ENCODE data around the gene XCL2. TPM values are rescaled to one million over a fixed set of nuclear protein-coding genes. Genes with fewer than 3 reads are reported as not detected.

Gene XCL2
- polyA plus RNA-seq, 1 experiment = not detected

- Histone ChIP-seq H3K9me3 (ENCODE audit: control insufficient read depth, insufficient read depth, low read length) (no peaks in the 10 kb centered on the region), H3K27me3 (ENCODE audit: control insufficient read depth, insufficient read depth, low read length) (no peaks in the 10 kb centered on the region), H3K4me3 (ENCODE audit: low read depth, low read length) (no peak overlapping the region), H3K27ac (ENCODE audit: low read depth, low read length) (peak overlapping the region; percentile 60)
- POLR2A ChIA-PET = no interaction called here
- CTCF ChIA-PET = interaction anchor here (0.7 to 1.0 kb wide), 2 partner anchors 67 to 976 kb away, joined by 3 read pairs; no protein-coding TSS in a partner anchor
- TF ChIP-seq CTCF (IDR thresholded peaks at IDR 0.05; ENCODE audit: low read depth, low read length) = no peak
- no peak for DNase-seq (ENCODE audit: low read depth, low spot score)
These were observed 37.5 kb downstream of the XCL2 start for GRCh38 chr1:168506204-168506819.

- Histone ChIP-seq H3K27ac (ENCODE audit: low read depth, low read length) (no peak overlapping the region), H3K4me3 (ENCODE audit: low read depth, low read length) (no peak overlapping the region), H3K9me3 (ENCODE audit: control insufficient read depth, insufficient read depth, low read length) (no peaks in the 10 kb centered on the region), H3K27me3 (ENCODE audit: control insufficient read depth, insufficient read depth, low read length) (no peaks in the 10 kb centered on the region)
- ChIA-PET CTCF (interaction anchor here (1.0 kb wide), 1 partner anchor 65 kb away, joined by 3 read pairs; no protein-coding TSS in a partner anchor), POLR2A (no interaction called here)
- no peak for DNase-seq (ENCODE audit: low read depth, low spot score)
- no peak for TF ChIP-seq CTCF (IDR thresholded peaks at IDR 0.05; ENCODE audit: low read depth, low read length)
These were observed 38.8 kb downstream of the XCL2 start for GRCh38 chr1:168505006-168505405.

- no peak overlapping the region for H3K4me3 ChIP-seq (ENCODE audit: low read depth, low read length)
- no peak for TF ChIP-seq CTCF (IDR thresholded peaks at IDR 0.05; ENCODE audit: low read depth, low read length)
- no peak overlapping the region for H3K27ac ChIP-seq (ENCODE audit: low read depth, low read length)
- CTCF ChIA-PET = interaction anchor here (0.6 to 1.5 kb wide), 3 partner anchors 18 to 605 kb away, joined by 3 to 7 read pairs (median 5); no protein-coding TSS in a partner anchor
- no peaks in the 10 kb centered on the region for H3K27me3 ChIP-seq (ENCODE audit: control insufficient read depth, insufficient read depth, low read length)
- H3K9me3 ChIP-seq (ENCODE audit: control insufficient read depth, insufficient read depth, low read length) = no peaks in the 10 kb centered on the region
- POLR2A ChIA-PET = interaction anchor here (0.6 kb wide), 1 partner anchor 21 kb away, joined by 3 read pairs; no protein-coding TSS in a partner anchor
- no peak for DNase-seq (ENCODE audit: low read depth, low spot score)
These were observed 39.5 kb downstream of the XCL2 start for GRCh38 chr1:168504064-168504837.

- no peak for DNase-seq (ENCODE audit: low read depth, low spot score)
- ChIA-PET CTCF (no interaction called here), POLR2A (no interaction called here)
These were observed 44.1 kb downstream of the XCL2 start for GRCh38 chr1:168499688-168500049.

More at GRCh38 chr1:168499688-168500049, 44.1 kb downstream of the XCL2 start:
- Histone ChIP-seq H3K27ac (ENCODE audit: low read depth, low read length) (no peak overlapping the region), H3K4me3 (ENCODE audit: low read depth, low read length) (no peak overlapping the region), H3K9me3 (ENCODE audit: control insufficient read depth, insufficient read depth, low read length) (no peaks in the 10 kb centered on the region), H3K27me3 (ENCODE audit: control insufficient read depth, insufficient read depth, low read length) (no peaks in the 10 kb centered on the region)
- no peak for TF ChIP-seq CTCF (IDR thresholded peaks at IDR 0.05; ENCODE audit: low read depth, low read length)
